ENCODE measurements around the gene SF3A1.

SF3A1 gene

DNA sequence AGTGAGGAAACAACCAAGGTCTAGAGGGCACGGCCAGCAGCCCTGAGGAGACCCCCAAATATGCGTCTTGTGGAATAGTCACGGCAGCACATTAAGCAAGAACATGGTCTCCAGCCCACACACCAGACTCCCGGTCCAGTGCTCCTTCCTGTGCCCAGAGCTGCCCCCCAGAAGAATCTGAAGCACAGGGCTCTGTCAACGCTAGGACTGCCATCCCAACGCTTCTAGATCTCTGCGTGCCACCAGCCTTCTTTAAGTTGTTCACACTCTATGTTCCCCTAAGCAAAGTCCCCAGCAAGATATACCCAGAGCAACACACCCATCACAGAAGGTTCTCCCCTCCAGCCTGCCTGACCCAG is 36.6 kb upstream of the SF3A1 start:
- Histone ChIP-seq H4K20me1 (ENCODE audit: insufficient read depth, low read length) (no peaks in the 10 kb centered on the region), H2AFZ (ENCODE audit: low read length) (no peak overlapping the region), H3K27me3 (replicated peaks; ENCODE audit: insufficient read depth, low read length) (peaks cover 12% of the 10 kb centered on the region), H3K79me2 (ENCODE audit: low read length) (no peaks in the 10 kb centered on the region), H3F3A (ENCODE audit: insufficient read depth, low read length) (no peaks in the 10 kb centered on the region), H3K9me2 (replicated peaks; ENCODE audit: insufficient read depth, low read length) (no peaks in the 10 kb centered on the region), H3K36me3 (replicated peaks; ENCODE audit: insufficient read depth, low read length) (no peaks in the 10 kb centered on the region), H3K9ac (ENCODE audit: low read length) (no peak overlapping the region), H3K4me3 (ENCODE audit: low read length) (no peak overlapping the region), H3K9me3 (replicated peaks; ENCODE audit: insufficient read depth, low read length) (no peaks in the 10 kb centered on the region), H3K4me2 (ENCODE audit: low read depth, low read length) (no peak overlapping the region), H3K4me1 (ENCODE audit: low read length) (peaks cover 6% of the 10 kb centered on the region), H3K27ac (ENCODE audit: low read length) (no peak overlapping the region)
- no peak for DNase-seq
- TF ChIP-seq EZH2phosphoT487 (IDR thresholded peaks at IDR 0.05; ENCODE audit: low read length), result no peak
- TF ChIP-seq CTCF (IDR thresholded peaks at IDR 0.05; ENCODE audit: low read length), result no peak
- no peak for TF ChIP-seq EZH2 (optimal IDR thresholded peaks at IDR 0.05; ENCODE audit: low read depth, low read length)

DNA sequence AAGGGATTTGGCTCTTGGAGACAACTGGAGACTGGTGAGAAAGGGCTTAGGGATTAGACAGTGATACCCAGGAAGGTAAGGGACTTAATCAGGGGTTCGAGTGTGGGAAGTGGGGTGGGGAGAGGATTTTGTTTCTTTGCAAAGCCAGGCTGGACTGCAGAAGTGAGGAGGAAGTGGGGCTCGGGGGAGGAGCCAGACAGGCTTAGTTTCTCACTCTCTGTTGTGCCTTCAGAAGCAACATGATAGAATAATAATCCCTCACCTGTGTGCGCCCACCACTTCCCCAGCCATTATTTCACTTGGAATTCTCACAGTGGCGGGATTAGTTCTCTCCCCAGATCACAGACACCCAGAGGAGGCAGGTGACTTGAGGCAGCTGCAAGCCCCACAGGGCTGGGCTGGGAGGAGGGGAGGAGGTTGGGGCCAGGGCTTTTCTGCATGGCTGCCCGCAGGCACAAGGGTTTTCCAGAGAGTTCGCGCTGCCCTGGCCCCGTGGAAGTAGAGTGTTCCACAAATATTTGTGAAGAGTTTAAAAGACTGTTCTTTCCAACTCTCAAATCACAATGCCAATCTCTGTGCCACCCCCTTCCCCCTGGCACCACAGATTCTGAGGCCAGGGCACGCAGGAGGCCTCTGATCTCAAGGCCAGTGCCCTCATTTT is 36.1 kb upstream of the SF3A1 start:
- Histone ChIP-seq H3K36me3 (replicated peaks; ENCODE audit: insufficient read depth, low read length) (no peaks in the 10 kb centered on the region), H3K4me3 (ENCODE audit: low read length) (no peak overlapping the region), H3K9ac (ENCODE audit: low read length) (no peak overlapping the region), H3K9me3 (replicated peaks; ENCODE audit: insufficient read depth, low read length) (no peaks in the 10 kb centered on the region), H3K27ac (ENCODE audit: low read length) (no peak overlapping the region), H4K20me1 (ENCODE audit: insufficient read depth, low read length) (no peaks in the 10 kb centered on the region), H2AFZ (ENCODE audit: low read length) (no peak overlapping the region), H3K79me2 (ENCODE audit: low read length) (no peaks in the 10 kb centered on the region), H3F3A (ENCODE audit: insufficient read depth, low read length) (no peaks in the 10 kb centered on the region), H3K9me2 (replicated peaks; ENCODE audit: insufficient read depth, low read length) (no peaks in the 10 kb centered on the region), H3K4me2 (ENCODE audit: low read depth, low read length) (no peak overlapping the region), H3K4me1 (ENCODE audit: low read length) (peaks cover 6% of the 10 kb centered on the region), H3K27me3 (replicated peaks; ENCODE audit: insufficient read depth, low read length) (peaks cover 7% of the 10 kb centered on the region)
- no peak for TF ChIP-seq CTCF (IDR thresholded peaks at IDR 0.05; ENCODE audit: low read length)
- TF ChIP-seq EZH2 (optimal IDR thresholded peaks at IDR 0.05; ENCODE audit: low read depth, low read length), result no peak
- TF ChIP-seq EZH2phosphoT487 (IDR thresholded peaks at IDR 0.05; ENCODE audit: low read length), result no peak
- DNase-seq, result no peak

DNA sequence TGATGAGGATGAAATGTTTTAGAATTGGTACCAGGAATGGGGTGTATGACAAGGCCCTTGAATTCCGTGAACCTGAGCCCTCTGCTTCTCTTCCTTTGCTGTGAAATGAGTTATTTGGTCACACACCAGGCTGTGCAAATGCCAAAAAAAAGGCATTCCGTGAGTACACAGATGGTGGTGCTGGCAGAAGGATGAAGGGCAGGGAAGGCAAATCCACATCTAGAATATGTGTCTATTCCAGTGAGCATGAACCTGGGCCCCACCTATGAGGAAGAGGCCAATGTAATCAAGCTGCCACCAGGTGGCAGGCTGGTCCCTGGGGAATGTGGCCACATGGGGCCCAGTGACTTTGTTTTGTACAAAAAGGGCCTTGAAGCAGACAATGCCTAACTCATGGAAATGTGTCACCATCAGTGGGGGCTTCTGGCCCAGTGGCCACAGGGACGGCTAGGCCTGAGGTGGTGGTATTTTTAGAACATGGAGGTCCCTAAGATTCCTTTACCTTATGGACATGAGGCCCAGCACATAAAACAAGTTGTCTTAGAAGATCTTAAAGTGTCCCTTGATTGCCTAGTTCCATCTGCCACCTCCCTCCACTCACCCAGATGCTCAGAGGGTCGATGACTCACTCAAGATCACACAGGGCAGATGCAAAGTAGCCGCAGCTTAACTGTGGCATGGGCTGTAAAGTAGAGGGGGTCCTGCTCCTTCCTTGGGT is 34.4 kb upstream of the SF3A1 start:
- TF ChIP-seq CTCF (IDR thresholded peaks at IDR 0.05; ENCODE audit: low read length) (peak; percentile 95), EZH2phosphoT487 (IDR thresholded peaks at IDR 0.05; ENCODE audit: low read length) (no peak)
- no peaks in the 10 kb centered on the region for H3K27me3 ChIP-seq (replicated peaks; ENCODE audit: insufficient read depth, low read length)
- no peak overlapping the region for H3K9ac ChIP-seq (ENCODE audit: low read length)
- no peaks in the 10 kb centered on the region for H3K9me2 ChIP-seq (replicated peaks; ENCODE audit: insufficient read depth, low read length)
- H3K4me1 ChIP-seq (ENCODE audit: low read length), result peaks cover 12% of the 10 kb centered on the region
- H3K27ac ChIP-seq (ENCODE audit: low read length), result no peak overlapping the region
- no peaks in the 10 kb centered on the region for H3K9me3 ChIP-seq (replicated peaks; ENCODE audit: insufficient read depth, low read length)
- no peaks in the 10 kb centered on the region for H3F3A ChIP-seq (ENCODE audit: insufficient read depth, low read length)
- H3K36me3 ChIP-seq (replicated peaks; ENCODE audit: insufficient read depth, low read length), result no peaks in the 10 kb centered on the region
- no peaks in the 10 kb centered on the region for H3K79me2 ChIP-seq (ENCODE audit: low read length)
- peak; percentile 81 for DNase-seq
- no peak overlapping the region for H3K4me3 ChIP-seq (ENCODE audit: low read length)
- H2AFZ ChIP-seq (ENCODE audit: low read length), result peak overlapping the region; percentile 59
- H3K4me2 ChIP-seq (ENCODE audit: low read depth, low read length), result no peak overlapping the region
- no peaks in the 10 kb centered on the region for H4K20me1 ChIP-seq (ENCODE audit: insufficient read depth, low read length)
